IPS DF 19.7 (cell line): ENCODE measurements around the gene EIPR1.
"Not testable (repeated sequence)": the region's sequence is repeated elsewhere in the genome, so short reads cannot be mapped to it uniquely, and the experiment has no call there.

ENCODE experiments used
- DNase-seq: peaks from one replicate; pipeline ENCODE4 v3.0.0-alpha.2; 2013; ENCODE audit warnings: low read depth, low spot score

Gene EIPR1

GRCh38 chr2:3194828-3195227, 182.8 kb downstream of the EIPR1 start:
- no peak for DNase-seq

GRCh38 chr2:3193443-3194330, 183.9 kb downstream of the EIPR1 start:
- DNase-seq, result no peak

GRCh38 chr2:3192920-3193319, 184.7 kb downstream of the EIPR1 start:
- no peak for DNase-seq

GRCh38 chr2:3192281-3192818, 185.3 kb downstream of the EIPR1 start:
- DNase-seq, result no peak

- DNase-seq, result no peak
Observed at GRCh38 chr2:3189961-3190360, 187.7 kb downstream of the EIPR1 start.

GRCh38 chr2:3189076-3189591, 188.5 kb downstream of the EIPR1 start:
- DNase-seq, result no peak

- DNase-seq, result no peak
Observed at GRCh38 chr2:3188405-3188946, 189.1 kb downstream of the EIPR1 start.

- DNase-seq, result no peak
Observed at GRCh38 chr2:3187467-3187866, 190.2 kb downstream of the EIPR1 start.

GRCh38 chr2:3186766-3187165, 190.9 kb downstream of the EIPR1 start:
- DNase-seq, result no peak

GRCh38 chr2:3185910-3186309, 191.7 kb downstream of the EIPR1 start:
- no peak for DNase-seq

GRCh38 chr2:3185256-3185655, 192.4 kb downstream of the EIPR1 start:
- DNase-seq, result no peak

- DNase-seq, result no peak
Observed at GRCh38 chr2:3184167-3184566, 193.5 kb downstream of the EIPR1 start.

- DNase-seq, result no peak
Observed at GRCh38 chr2:3183766-3184165, 193.9 kb downstream of the EIPR1 start.

- DNase-seq, result no peak
Observed at GRCh38 chr2:3182848-3183247, 194.8 kb downstream of the EIPR1 start.

- no peak for DNase-seq
Observed at GRCh38 chr2:3181416-3182010, 196.1 kb downstream of the EIPR1 start.

- DNase-seq, result not testable (repeated sequence)
Observed at GRCh38 chr2:3180909-3181221, 196.8 kb downstream of the EIPR1 start.

GRCh38 chr2:3180082-3180908, 197.3 kb downstream of the EIPR1 start:
- no peak for DNase-seq

GRCh38 chr2:3179626-3180025, 198.0 kb downstream of the EIPR1 start:
- no peak for DNase-seq

GRCh38 chr2:3179208-3179607, 198.4 kb downstream of the EIPR1 start:
- DNase-seq, result no peak

GRCh38 chr2:3178578-3179031, 199.0 kb downstream of the EIPR1 start:
- DNase-seq, result no peak

- no peak for DNase-seq
Observed at GRCh38 chr2:3177891-3178577, 199.6 kb downstream of the EIPR1 start.
